Hepatocyte (in vitro differentiated cells): Measurements from ENCODE around the gene LRRC32. TPM values are rescaled to one million over a fixed set of nuclear protein-coding genes. Genes with fewer than 3 reads are reported as not detected.

Experiments used
- DNase-seq: peaks from one replicate; pipeline ENCODE4 v3.0.0-alpha.2; 2016; ENCODE audit warnings: low spot score
- H2AFZ ChIP-seq: fragments of 200-600 bp; sonication (generic); 2 replicates; pipeline ENCODE4 v1.6.0; 2016; ENCODE audit warnings: antibody characterized with exemption, mild to moderate bottlenecking
- H3K27ac ChIP-seq: fragments of 200-600 bp; sonication (generic); 2 replicates; pipeline ENCODE4 v1.5.1; 2016; ENCODE audit warnings: mild to moderate bottlenecking
- H3K27me3 ChIP-seq: fragments of 200-600 bp; sonication (generic); 2 replicates; pipeline ENCODE4 v1.6.1; 2016
- H3K36me3 ChIP-seq: fragments of 200-600 bp; sonication (generic); replicated peaks from 2 replicates; pipeline ENCODE4 v1.5.1; 2016; ENCODE audit warnings: low read depth; ENCODE audit not compliant: insufficient read depth
- H3K4me1 ChIP-seq: fragments of 200-600 bp; sonication (generic); 2 replicates; pipeline ENCODE4 v1.5.1; 2016; ENCODE audit warnings: mild to moderate bottlenecking, moderate library complexity; ENCODE audit not compliant: insufficient read depth
- H3K4me2 ChIP-seq: fragments of 200-600 bp; sonication (generic); 2 replicates; pipeline ENCODE4 v1.6.0; 2016
- H3K4me3 ChIP-seq: fragments of 200-600 bp; sonication (generic); 2 replicates; pipeline ENCODE4 v1.5.1; 2016; ENCODE audit warnings: mild to moderate bottlenecking
- H3K79me2 ChIP-seq: fragments of 200-600 bp; sonication (generic); 2 replicates; pipeline ENCODE4 v1.6.0; 2017; ENCODE audit warnings: mild to moderate bottlenecking
- H3K9me2 ChIP-seq: fragments of 200-600 bp; sonication (generic); replicated peaks from 2 replicates; pipeline ENCODE4 v1.6.0; 2017; ENCODE audit warnings: mild to moderate bottlenecking; ENCODE audit not compliant: insufficient read depth
- H3K9me3 ChIP-seq: fragments of 200-600 bp; sonication (generic); 2 replicates; pipeline ENCODE4 v1.5.1; 2016; ENCODE audit warnings: low read depth, mild to moderate bottlenecking
- H4K20me1 ChIP-seq: fragments of 200-600 bp; sonication (generic); 2 replicates; pipeline ENCODE4 v1.6.0; 2016; ENCODE audit warnings: mild to moderate bottlenecking; ENCODE audit not compliant: insufficient read depth, poor library complexity, severe bottlenecking
- CTCF ChIP-seq: fragments of 200-600 bp; sonication (generic); IDR thresholded peaks from 2 replicates; pipeline ENCODE4 v1.5.1; 2016; ENCODE audit warnings: antibody characterized with exemption, mild to moderate bottlenecking; ENCODE audit not compliant: poor library complexity
- EZH2 ChIP-seq: fragments of 200-600 bp; sonication (generic); IDR thresholded peaks from 2 replicates; pipeline ENCODE4 v1.6.1; 2016; ENCODE audit warnings: antibody characterized with exemption, mild to moderate bottlenecking, borderline replicate concordance
- EZH2phosphoT487 ChIP-seq: fragments of 200-600 bp; sonication (generic); IDR thresholded peaks from one replicate; pipeline ENCODE4 v1.6.1; 2018; ENCODE audit warnings: antibody characterized with exemption, mild to moderate bottlenecking, low read depth, moderate library complexity; ENCODE audit not compliant: unreplicated experiment, severe bottlenecking
- WGBS: methylation state at CpG from one replicate; pipeline ENCODE4 v1.1.6; 2016; ENCODE audit warnings: low lambda C conversion rate; ENCODE audit errors: missing lambda C conversion rate; 5-methylcytosine and 5-hydroxymethylcytosine counted together
- polyA plus RNA-seq: library from polyadenylated mRNA; unstranded; fragments of >200 nt; fragmentation: Nextera tagmentation; extraction: Ambion mirVana; gene quantifications from 2 replicates; pipeline ENCODE4 v1.2.1, GENCODE V29; 2016
- total RNA-seq: library from RNA; depleted of rRNA; stranded (reverse); fragments of >200 nt; gene quantifications from 2 replicates; pipeline ENCODE4 v1.2.3, GENCODE V29; 2014

LRRC32 gene
- total and polyA plus RNA-seq, 2 experiments from 2014 or later = 25.5 to 75.2 TPM

DNA sequence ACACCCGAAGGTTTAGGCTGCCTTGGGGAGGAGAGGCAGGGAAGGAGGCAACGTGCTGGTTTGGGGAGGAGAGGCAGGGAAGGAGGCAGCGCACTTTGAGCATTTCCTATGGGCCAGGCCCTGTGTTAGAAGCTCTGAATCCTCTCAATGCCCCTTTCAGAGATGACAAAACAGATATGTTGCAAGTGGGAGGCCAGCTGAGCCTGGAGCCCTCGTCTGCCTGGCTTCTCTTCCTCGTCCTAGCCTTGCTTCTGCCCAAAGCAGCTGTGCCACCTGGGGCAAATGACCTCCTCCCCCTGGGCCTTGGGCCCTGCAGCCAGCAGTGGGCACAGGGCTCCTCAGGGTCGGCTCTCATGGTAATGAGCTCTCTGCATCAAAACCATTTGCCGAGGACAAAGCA is 15.3 kb upstream of the LRRC32 start:
- no peaks in the 10 kb centered on the region for H3K79me2 ChIP-seq
- no peak overlapping the region for H3K4me3 ChIP-seq
- no peaks in the 10 kb centered on the region for H3K9me2 ChIP-seq
- no peaks in the 10 kb centered on the region for H3K9me3 ChIP-seq
- no peak overlapping the region for H3K4me2 ChIP-seq
- no peak overlapping the region for H3K27ac ChIP-seq
- H3K36me3 ChIP-seq = no peaks in the 10 kb centered on the region
- H3K27me3 ChIP-seq = no peaks in the 10 kb centered on the region
- no peaks in the 10 kb centered on the region for H4K20me1 ChIP-seq
- H3K4me1 ChIP-seq = no peaks in the 10 kb centered on the region
- WGBS = 76% methylated on average over 7 of the region's 7 CpGs
- no peak overlapping the region for H2AFZ ChIP-seq
- TF ChIP-seq CTCF (no peak), EZH2phosphoT487 (no peak), EZH2 (no peak)
- no peak for DNase-seq

- no peaks in the 10 kb centered on the region for H3K27me3 ChIP-seq
- no peak for TF ChIP-seq CTCF
- no peak for TF ChIP-seq EZH2
- TF ChIP-seq EZH2phosphoT487 = no peak
- no peaks in the 10 kb centered on the region for H4K20me1 ChIP-seq
- no peak overlapping the region for H3K4me2 ChIP-seq
- H3K79me2 ChIP-seq = no peaks in the 10 kb centered on the region
- DNase-seq = no peak
- no peaks in the 10 kb centered on the region for H3K9me2 ChIP-seq
- no peaks in the 10 kb centered on the region for H3K36me3 ChIP-seq
- H3K9me3 ChIP-seq = no peaks in the 10 kb centered on the region
- WGBS = 76% methylated on average over 9 of the region's 9 CpGs
- H3K4me1 ChIP-seq = no peaks in the 10 kb centered on the region
- H2AFZ ChIP-seq = no peak overlapping the region
- H3K27ac ChIP-seq = no peak overlapping the region
- H3K4me3 ChIP-seq = no peak overlapping the region
Measured at GRCh38 chr11:76685237-76685636, 14.7 kb upstream of the LRRC32 start.

DNA sequence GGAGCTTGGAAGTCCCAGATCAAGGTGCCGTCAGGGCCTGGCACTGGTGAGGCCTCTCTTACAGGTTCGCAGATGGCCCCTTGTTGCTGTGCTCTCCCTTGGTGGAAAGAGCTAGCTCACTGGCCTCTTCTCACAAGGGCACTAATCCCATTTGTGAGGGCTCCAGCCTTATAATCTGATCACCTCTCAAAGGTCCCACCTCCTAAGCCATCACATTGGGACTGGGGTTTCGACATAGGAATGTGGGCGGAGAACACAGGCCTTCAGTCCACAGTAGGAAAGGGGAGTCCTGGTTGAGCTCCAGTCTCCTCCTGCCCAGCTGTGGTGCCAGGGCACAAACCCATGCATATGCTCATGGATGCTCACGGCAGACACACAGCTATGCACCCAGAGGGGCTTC is 14.0 kb upstream of the LRRC32 start:
- no peak overlapping the region for H3K27ac ChIP-seq
- TF ChIP-seq EZH2 (no peak), CTCF (no peak), EZH2phosphoT487 (no peak)
- H3K36me3 ChIP-seq = no peaks in the 10 kb centered on the region
- no peak overlapping the region for H3K4me2 ChIP-seq
- H4K20me1 ChIP-seq = no peaks in the 10 kb centered on the region
- H3K27me3 ChIP-seq = no peaks in the 10 kb centered on the region
- no peak for DNase-seq
- H3K4me3 ChIP-seq = no peak overlapping the region
- H3K9me2 ChIP-seq = no peaks in the 10 kb centered on the region
- no peaks in the 10 kb centered on the region for H3K4me1 ChIP-seq
- no peak overlapping the region for H2AFZ ChIP-seq
- H3K9me3 ChIP-seq = no peaks in the 10 kb centered on the region
- no peaks in the 10 kb centered on the region for H3K79me2 ChIP-seq
- 100% methylated on average over 5 of the region's 5 CpGs for WGBS
